ENCODE results near the gene CEP128. TPM values are rescaled to one million over a fixed set of nuclear protein-coding genes. Genes with fewer than 3 reads are reported as not detected.

Gene CEP128
- total RNA-seq, 4 donors from 2014 or later, result 1.9 to 9.7 (median 4.0) TPM

- TF ChIP-seq EP300 (IDR thresholded peaks at IDR 0.05; ENCODE audit: low read depth) (no peak), POLR2A (IDR thresholded peaks at IDR 0.05) (no peak), POLR2AphosphoS5 (IDR thresholded peaks at IDR 0.05) (no peak)
- TF ChIP-seq, protein P1, sequence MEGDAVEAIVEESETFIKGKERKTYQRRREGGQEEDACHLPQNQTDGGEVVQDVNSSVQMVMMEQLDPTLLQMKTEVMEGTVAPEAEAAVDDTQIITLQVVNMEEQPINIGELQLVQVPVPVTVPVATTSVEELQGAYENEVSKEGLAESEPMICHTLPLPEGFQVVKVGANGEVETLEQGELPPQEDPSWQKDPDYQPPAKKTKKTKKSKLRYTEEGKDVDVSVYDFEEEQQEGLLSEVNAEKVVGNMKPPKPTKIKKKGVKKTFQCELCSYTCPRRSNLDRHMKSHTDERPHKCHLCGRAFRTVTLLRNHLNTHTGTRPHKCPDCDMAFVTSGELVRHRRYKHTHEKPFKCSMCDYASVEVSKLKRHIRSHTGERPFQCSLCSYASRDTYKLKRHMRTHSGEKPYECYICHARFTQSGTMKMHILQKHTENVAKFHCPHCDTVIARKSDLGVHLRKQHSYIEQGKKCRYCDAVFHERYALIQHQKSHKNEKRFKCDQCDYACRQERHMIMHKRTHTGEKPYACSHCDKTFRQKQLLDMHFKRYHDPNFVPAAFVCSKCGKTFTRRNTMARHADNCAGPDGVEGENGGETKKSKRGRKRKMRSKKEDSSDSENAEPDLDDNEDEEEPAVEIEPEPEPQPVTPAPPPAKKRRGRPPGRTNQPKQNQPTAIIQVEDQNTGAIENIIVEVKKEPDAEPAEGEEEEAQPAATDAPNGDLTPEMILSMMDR (IDR thresholded peaks at IDR 0.05), result no peak
- H3K27me3 ChIP-seq, result no peaks in the 10 kb centered on the region
- no peaks in the 10 kb centered on the region for H3K9me3 ChIP-seq
- H3K36me3 ChIP-seq, result no peaks in the 10 kb centered on the region
- no peak for DNase-seq
- no peak overlapping the region for H3K27ac ChIP-seq
- no peaks in the 10 kb centered on the region for H3K4me1 ChIP-seq
- in situ Hi-C loops (cut with MboI; ENCODE audit: low pct_ligation_motif_present in 1 of 4, low pct_unique_long_range_greater_than_20kb in 1 of 4, low sequenced_read_pairs in 3 of 4) (no loop called here), intact Hi-C loops (cut with DNase I; ENCODE audit: low total_unique reads) (no loop called here)
- WGBS, 2 donors (ENCODE audit: low coverage in 1 of 2), result 75 to 82% methylated on average over 3 to 4 of the region's 4 CpGs
- no peak overlapping the region for H3K4me3 ChIP-seq
Measured at GRCh38 chr14:80577599-80577998, 363.9 kb downstream of the CEP128 start.

- H3K27ac ChIP-seq, result no peak overlapping the region
- H3K4me3 ChIP-seq, result no peak overlapping the region
- intact Hi-C loops (cut with DNase I; ENCODE audit: low total_unique reads) (no loop called here), in situ Hi-C loops (cut with MboI; ENCODE audit: low pct_ligation_motif_present in 1 of 4, low pct_unique_long_range_greater_than_20kb in 1 of 4, low sequenced_read_pairs in 3 of 4) (no loop called here)
- DNase-seq, result no peak
- 79 to 96% methylated on average over 3 of the region's 3 CpGs for WGBS, 2 donors (ENCODE audit: low coverage in 1 of 2)
- H3K36me3 ChIP-seq, result no peaks in the 10 kb centered on the region
- no peaks in the 10 kb centered on the region for H3K9me3 ChIP-seq
- H3K27me3 ChIP-seq, result no peaks in the 10 kb centered on the region
- TF ChIP-seq, protein P1 (IDR thresholded peaks at IDR 0.05), result no peak
- TF ChIP-seq POLR2AphosphoS5 (IDR thresholded peaks at IDR 0.05), result no peak
- no peak for TF ChIP-seq POLR2A (IDR thresholded peaks at IDR 0.05)
- no peak for TF ChIP-seq EP300 (IDR thresholded peaks at IDR 0.05; ENCODE audit: low read depth)
- H3K4me1 ChIP-seq, result no peaks in the 10 kb centered on the region
Measured at GRCh38 chr14:80576401-80576800, 365.1 kb downstream of the CEP128 start.

GRCh38 chr14:80575763-80576162 lies 365.8 kb downstream of the CEP128 start:
- no peak for DNase-seq
- in situ Hi-C loops (cut with MboI; ENCODE audit: low pct_ligation_motif_present in 1 of 4, low pct_unique_long_range_greater_than_20kb in 1 of 4, low sequenced_read_pairs in 3 of 4) (no loop called here), intact Hi-C loops (cut with DNase I; ENCODE audit: low total_unique reads) (no loop called here)
- Histone ChIP-seq H3K4me3 (no peak overlapping the region), H3K9me3 (no peaks in the 10 kb centered on the region), H3K4me1 (no peaks in the 10 kb centered on the region), H3K27ac (no peak overlapping the region), H3K36me3 (no peaks in the 10 kb centered on the region), H3K27me3 (no peaks in the 10 kb centered on the region)
- TF ChIP-seq, protein P1 (IDR thresholded peaks at IDR 0.05), result no peak
- 80 to 100% methylated on average over 2 of the region's 2 CpGs for WGBS, 2 donors (ENCODE audit: low coverage in 1 of 2)

DNA sequence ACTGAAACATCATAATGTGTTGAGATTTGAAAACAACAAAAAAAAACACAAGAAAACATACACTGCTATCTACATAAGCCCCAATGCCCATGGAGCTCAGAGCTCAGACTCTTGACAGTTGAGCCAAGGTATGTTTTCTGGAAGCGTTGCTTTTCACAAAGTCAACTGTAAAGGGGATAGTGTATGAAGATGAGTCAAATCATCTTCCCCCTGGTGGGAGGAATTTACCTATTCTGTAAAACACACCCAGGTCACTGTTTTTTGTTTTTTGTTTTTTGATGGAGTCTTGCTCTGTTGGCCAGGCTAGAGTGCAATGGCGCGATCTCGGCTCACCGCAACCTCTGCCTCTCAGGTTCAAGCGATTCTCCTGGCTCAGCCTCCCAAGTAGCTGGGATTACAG lies 368.9 kb downstream of the CEP128 start:
- Histone ChIP-seq H3K4me1 (no peaks in the 10 kb centered on the region), H3K27me3 (no peaks in the 10 kb centered on the region), H3K36me3 (no peaks in the 10 kb centered on the region), H3K27ac (no peak overlapping the region), H3K4me3 (no peak overlapping the region), H3K9me3 (no peaks in the 10 kb centered on the region)
- intact Hi-C loops (cut with DNase I; ENCODE audit: low total_unique reads) (no loop called here), in situ Hi-C loops (cut with MboI; ENCODE audit: low pct_ligation_motif_present in 1 of 4, low pct_unique_long_range_greater_than_20kb in 1 of 4, low sequenced_read_pairs in 3 of 4) (no loop called here)
- 92 to 97% methylated on average over 6 of the region's 6 CpGs for WGBS, 2 donors (ENCODE audit: low coverage in 1 of 2)
- DNase-seq, result no peak
- TF ChIP-seq EP300 (IDR thresholded peaks at IDR 0.05; ENCODE audit: low read depth) (no peak), POLR2AphosphoS5 (IDR thresholded peaks at IDR 0.05) (no peak), POLR2A (IDR thresholded peaks at IDR 0.05) (no peak)
- TF ChIP-seq, protein P1 (IDR thresholded peaks at IDR 0.05), result no peak

All from transverse colon (tissue), 4 donors.